RWPE2 (cell line): ENCODE measurements around the gene MTA1.

Experiments used
- ATAC-seq: fragments of 200-7000 bp; cut with Tn5 transposase; 3 replicates; pipeline ENCODE4 v1.9.1; 2021; ENCODE audit warnings: low read depth
- DNase-seq: peaks from one replicate; pipeline ENCODE4 v3.0.0-alpha.2; 2020; ENCODE audit warnings: low spot score
- H3K27ac ChIP-seq: fragments of 450-650 bp; 2 replicates; pipeline ENCODE4 v1.5.1; 2017; ENCODE audit warnings: mild to moderate bottlenecking; ENCODE audit not compliant: poor library complexity, severe bottlenecking
- H3K27me3 ChIP-seq: fragments of 250-450 bp; sonication (Bioruptor Pico); 2 replicates; pipeline ENCODE4 v1.5.1; 2021; ENCODE audit warnings: mild to moderate bottlenecking, moderate library complexity; ENCODE audit not compliant: insufficient read depth, poor library complexity, severe bottlenecking
- H3K36me3 ChIP-seq: fragments of 250-450 bp; sonication (Bioruptor Pico); 2 replicates; pipeline ENCODE4 v1.5.1; 2020; ENCODE audit warnings: low read depth, mild to moderate bottlenecking, moderate library complexity
- H3K4me1 ChIP-seq: fragments of 250-450 bp; sonication (Bioruptor Pico); 2 replicates; pipeline ENCODE4 v1.5.1; 2021; ENCODE audit warnings: mild to moderate bottlenecking, moderate library complexity; ENCODE audit not compliant: insufficient read depth, poor library complexity, severe bottlenecking
- H3K4me3 ChIP-seq: fragments of 250-450 bp; sonication (Bioruptor Pico); 2 replicates; pipeline ENCODE4 v1.5.1; 2021; ENCODE audit warnings: mild to moderate bottlenecking, moderate library complexity; ENCODE audit not compliant: severe bottlenecking
- H3K9me3 ChIP-seq: fragments of 250-450 bp; sonication (Bioruptor Pico); 2 replicates; pipeline ENCODE4 v1.5.1; 2021; ENCODE audit warnings: mild to moderate bottlenecking, moderate library complexity; ENCODE audit not compliant: severe bottlenecking
- TF ChIP-seq, protein P1 (sequence below): fragments of 450-650 bp; IDR thresholded peaks from one replicate; pipeline ENCODE4 v1.5.1; 2017; ENCODE audit warnings: mild to moderate bottlenecking, moderate library complexity; ENCODE audit not compliant: poor library complexity, severe bottlenecking

The MTA1 gene

DNA sequence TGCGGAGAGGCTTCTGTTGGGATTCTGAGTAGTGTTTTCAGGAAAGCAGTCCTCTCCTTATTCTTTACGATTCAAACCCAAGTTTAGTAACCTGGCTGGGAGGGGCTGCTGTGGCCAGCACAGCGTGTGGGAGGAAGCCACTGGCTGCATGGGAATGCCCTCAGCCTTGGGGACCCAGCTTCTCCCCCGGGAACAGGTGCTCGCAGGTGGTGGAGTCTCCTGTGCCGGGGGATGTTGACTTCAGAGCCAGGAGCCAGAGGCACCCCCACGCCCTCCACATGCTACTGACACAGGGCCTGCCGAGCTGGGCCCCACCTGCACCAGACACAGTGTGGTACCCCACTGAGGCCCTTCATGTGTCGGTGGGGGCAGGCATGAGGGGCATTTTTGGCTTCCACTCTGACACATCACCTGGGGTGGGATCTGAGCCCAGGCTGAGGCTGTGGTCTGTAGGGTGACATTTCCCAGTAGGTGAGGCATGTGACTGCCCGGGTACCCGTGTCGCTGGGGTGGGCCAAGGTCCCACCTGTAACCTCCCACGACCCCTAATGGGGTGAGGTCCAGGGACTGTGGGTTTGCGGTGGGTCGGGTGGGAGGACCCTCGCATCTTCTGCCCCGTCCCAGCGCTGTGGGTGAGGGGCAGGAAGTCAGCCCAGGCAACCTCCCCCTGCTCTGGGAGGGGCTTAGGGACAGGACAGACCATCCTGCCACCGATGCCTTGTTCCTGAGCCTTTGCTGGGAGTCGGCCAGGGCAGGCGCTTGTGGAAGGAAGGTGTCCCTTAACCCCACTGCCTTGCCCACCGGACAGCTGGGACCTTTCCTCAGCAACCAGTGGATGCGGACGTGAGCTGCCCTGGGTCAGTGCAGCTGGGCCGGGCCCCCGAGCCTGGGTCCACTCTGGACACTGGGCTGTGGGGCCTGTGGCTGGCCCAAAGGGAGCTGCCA lies 26.5 kb downstream of the MTA1 start:
- ATAC-seq: no peak
- DNase-seq: no peak
- Histone ChIP-seq H3K4me1 (no peaks in the 10 kb centered on the region), H3K27me3 (no peaks in the 10 kb centered on the region), H3K9me3 (no peaks in the 10 kb centered on the region), H3K4me3 (no peak overlapping the region), H3K36me3 (peaks cover 52% of the 10 kb centered on the region), H3K27ac (no peak overlapping the region)
- TF ChIP-seq, protein P1, sequence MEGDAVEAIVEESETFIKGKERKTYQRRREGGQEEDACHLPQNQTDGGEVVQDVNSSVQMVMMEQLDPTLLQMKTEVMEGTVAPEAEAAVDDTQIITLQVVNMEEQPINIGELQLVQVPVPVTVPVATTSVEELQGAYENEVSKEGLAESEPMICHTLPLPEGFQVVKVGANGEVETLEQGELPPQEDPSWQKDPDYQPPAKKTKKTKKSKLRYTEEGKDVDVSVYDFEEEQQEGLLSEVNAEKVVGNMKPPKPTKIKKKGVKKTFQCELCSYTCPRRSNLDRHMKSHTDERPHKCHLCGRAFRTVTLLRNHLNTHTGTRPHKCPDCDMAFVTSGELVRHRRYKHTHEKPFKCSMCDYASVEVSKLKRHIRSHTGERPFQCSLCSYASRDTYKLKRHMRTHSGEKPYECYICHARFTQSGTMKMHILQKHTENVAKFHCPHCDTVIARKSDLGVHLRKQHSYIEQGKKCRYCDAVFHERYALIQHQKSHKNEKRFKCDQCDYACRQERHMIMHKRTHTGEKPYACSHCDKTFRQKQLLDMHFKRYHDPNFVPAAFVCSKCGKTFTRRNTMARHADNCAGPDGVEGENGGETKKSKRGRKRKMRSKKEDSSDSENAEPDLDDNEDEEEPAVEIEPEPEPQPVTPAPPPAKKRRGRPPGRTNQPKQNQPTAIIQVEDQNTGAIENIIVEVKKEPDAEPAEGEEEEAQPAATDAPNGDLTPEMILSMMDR: no peak

DNA sequence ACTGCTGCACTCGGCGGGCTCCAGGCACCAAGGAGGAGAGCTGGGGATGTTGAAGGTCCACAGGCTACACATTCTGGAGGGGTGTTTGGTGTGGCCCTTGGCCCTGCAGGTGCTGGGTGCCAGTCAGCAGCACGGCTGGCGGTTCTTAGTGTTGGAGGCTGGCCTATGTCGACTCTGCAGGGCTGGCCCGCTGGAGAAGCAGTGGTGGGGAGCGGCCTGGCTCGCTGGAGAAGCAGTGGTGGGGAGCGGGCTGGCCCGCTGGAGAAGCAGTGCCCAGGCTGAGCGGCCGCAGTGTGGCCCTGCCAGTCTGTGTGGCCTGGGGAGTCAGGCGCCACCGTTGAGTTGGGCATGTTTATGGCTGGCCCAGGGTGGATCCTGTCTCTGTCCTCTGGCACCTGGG lies 27.3 kb downstream of the MTA1 start:
- Histone ChIP-seq H3K4me3 (no peak overlapping the region), H3K4me1 (no peaks in the 10 kb centered on the region)
- no peak for ATAC-seq

DNA sequence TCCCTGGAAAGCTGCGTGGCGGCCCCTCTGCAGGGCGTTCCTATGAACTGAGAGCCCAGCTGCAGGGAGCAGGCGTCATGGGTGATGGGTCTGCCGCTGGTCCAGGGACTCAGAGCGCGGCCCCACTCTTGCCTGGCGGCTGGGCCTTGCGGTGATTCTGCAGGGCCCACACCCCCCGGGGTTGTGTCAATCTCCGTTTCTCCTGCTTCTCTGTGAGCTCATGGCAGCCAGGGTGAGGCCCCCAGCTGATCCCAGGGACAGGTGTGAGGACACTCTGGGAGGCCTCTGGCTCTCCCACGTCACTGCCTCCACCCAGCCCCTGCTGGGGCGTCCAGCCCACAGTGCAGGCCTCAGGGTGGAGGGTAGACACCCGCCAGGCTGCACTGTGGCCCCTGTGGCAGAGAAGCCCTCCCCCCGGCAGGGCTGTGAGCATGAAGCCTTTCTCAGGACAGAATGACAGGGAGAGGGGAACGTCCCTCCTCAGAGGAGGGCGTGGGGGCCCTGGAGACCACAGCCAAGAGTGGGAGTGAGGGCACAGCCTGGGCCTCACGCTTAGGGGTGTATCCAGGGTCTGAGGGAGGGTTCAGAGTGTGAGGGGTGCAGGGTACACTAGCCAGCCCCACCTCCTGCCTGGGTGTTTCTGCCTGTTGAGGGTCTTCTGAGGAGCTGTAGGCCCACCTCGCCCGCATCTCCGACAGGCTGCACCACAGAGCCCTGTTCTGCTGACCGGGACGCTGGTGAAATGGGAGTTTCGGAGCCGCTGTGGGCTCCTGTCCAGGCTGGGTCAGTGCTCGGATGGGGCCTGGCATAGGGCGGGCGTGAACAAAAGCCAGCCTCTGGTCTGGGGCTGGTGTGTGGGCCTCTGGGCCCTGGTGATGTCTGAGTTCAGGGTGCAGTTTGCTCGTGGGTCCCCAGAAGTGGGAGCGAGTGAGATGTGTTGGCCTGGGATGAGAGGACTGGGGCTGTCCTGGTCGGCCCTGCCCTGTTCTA lies 28.3 kb downstream of the MTA1 start:
- DNase-seq (no peak), ATAC-seq (peak; percentile 9)
- no peaks in the 10 kb centered on the region for H3K4me1 ChIP-seq
- no peaks in the 10 kb centered on the region for H3K27me3 ChIP-seq
- TF ChIP-seq, protein P1: no peak
- no peak overlapping the region for H3K27ac ChIP-seq
- H3K4me3 ChIP-seq: no peak overlapping the region
- H3K36me3 ChIP-seq: peaks cover 59% of the 10 kb centered on the region
- no peaks in the 10 kb centered on the region for H3K9me3 ChIP-seq

More for the DNA sequence above, 27.3 kb downstream of the MTA1 start:
- Histone ChIP-seq H3K27me3 (no peaks in the 10 kb centered on the region), H3K27ac (no peak overlapping the region), H3K9me3 (no peaks in the 10 kb centered on the region), H3K36me3 (peaks cover 51% of the 10 kb centered on the region)
- no peak for DNase-seq
- TF ChIP-seq, protein P1: no peak

DNA sequence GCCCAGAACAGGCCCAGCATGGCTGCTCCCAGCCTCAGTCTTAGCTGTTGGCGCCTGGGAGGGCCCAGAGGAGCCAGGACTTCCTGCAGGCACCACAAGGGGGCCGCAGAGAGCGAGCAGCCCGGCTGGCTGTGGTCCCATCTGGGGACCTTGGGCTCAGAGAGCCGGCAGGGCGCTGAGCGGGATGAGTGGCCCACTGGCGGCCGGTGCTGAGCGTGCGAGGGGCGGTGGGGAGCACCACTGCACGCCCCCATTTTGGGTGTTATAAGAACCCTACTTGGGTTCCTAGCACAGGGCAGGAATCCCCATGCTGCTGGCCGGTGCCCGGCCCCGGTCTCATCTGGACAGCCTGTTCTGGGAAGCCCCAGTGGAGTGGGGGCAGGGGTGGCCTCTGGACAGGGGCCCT lies 29.1 kb downstream of the MTA1 start:
- Histone ChIP-seq H3K36me3 (peaks cover 55% of the 10 kb centered on the region), H3K4me1 (no peaks in the 10 kb centered on the region), H3K9me3 (no peaks in the 10 kb centered on the region), H3K27me3 (no peaks in the 10 kb centered on the region), H3K27ac (no peak overlapping the region), H3K4me3 (no peak overlapping the region)
- DNase-seq: no peak
- ATAC-seq: peak; percentile 62
- TF ChIP-seq, protein P1: peak; percentile 81
